Activated naive CD4-positive, alpha-beta T cell treated with anti-CD3 and anti-CD28 coated beads for 36 hours (primary cell): ENCODE data around the gene COMMD1. TPM values are rescaled to one million over a fixed set of nuclear protein-coding genes. Genes with fewer than 3 reads are reported as not detected.

Experiments used
- CTCF ChIA-PET: fragments of 350-600 bp; sonication (Branson Sonifier 250); formaldehyde crosslinking; loops from one replicate; lab custom pipeline; 2021; ENCODE audit warnings: antibody characterized with exemption; lab: Charles Lee
- DNase-seq: peaks from one replicate; pipeline ENCODE4 v3.0.0-alpha.2; 2020
- H3K27ac Mint-ChIP-seq: one replicate; pipeline ENCODE4 v1.8.0; 2021; ENCODE audit warnings: mild to moderate bottlenecking, mixed read lengths
- H3K27me3 Mint-ChIP-seq: one replicate; pipeline ENCODE4 v1.8.0; 2021; ENCODE audit warnings: low read depth, mixed read lengths
- H3K36me3 Mint-ChIP-seq: one replicate; pipeline ENCODE4 v1.8.0; 2021; ENCODE audit warnings: low read depth, mixed read lengths
- H3K4me1 Mint-ChIP-seq: one replicate; pipeline ENCODE4 v1.8.0; 2021; ENCODE audit warnings: low read depth, mixed read lengths
- H3K4me3 Mint-ChIP-seq: one replicate; pipeline ENCODE4 v1.8.0; 2021; ENCODE audit warnings: mild to moderate bottlenecking, moderate library complexity, mixed read lengths
- H3K9me3 Mint-ChIP-seq: one replicate; pipeline ENCODE4 v1.8.0; 2021; ENCODE audit warnings: mixed read lengths
- intact Hi-C: fragments of 100-400 bp; cut with micrococcal nuclease; formaldehyde crosslinking; loops from one replicate; pipeline ENCODE4 v1.15.1; 2023
- total RNA-seq, 2 experiments: library from RNA; stranded (reverse); gene quantifications; one replicate each; pipeline ENCODE4 v1.2.3, GENCODE V29; 2021

COMMD1 gene
- total RNA-seq, 2 experiments from 2014 or later, result 26.9 to 29.5 TPM

- no peak for DNase-seq
- Mint-ChIP-seq H3K36me3 (peaks cover 1% of the 10 kb centered on the region), H3K9me3 (no peaks in the 10 kb centered on the region), H3K4me3 (no peak overlapping the region), H3K27me3 (no peaks in the 10 kb centered on the region), H3K27ac (no peak overlapping the region), H3K4me1 (no peaks in the 10 kb centered on the region)
- CTCF ChIA-PET, result no interaction called here
- intact Hi-C loops, result no loop called here
Observed at GRCh38 chr2:61926531-61927477, 21.3 kb downstream of the COMMD1 start.

GRCh38 chr2:61928826-61929461, 23.5 kb downstream of the COMMD1 start:
- Mint-ChIP-seq H3K9me3 (no peaks in the 10 kb centered on the region), H3K4me3 (no peak overlapping the region), H3K27ac (no peak overlapping the region), H3K4me1 (no peaks in the 10 kb centered on the region), H3K36me3 (peaks cover 1% of the 10 kb centered on the region), H3K27me3 (no peaks in the 10 kb centered on the region)
- CTCF ChIA-PET, result no interaction called here
- intact Hi-C loops, result no loop called here
- DNase-seq, result no peak

- no peak overlapping the region for H3K27ac Mint-ChIP-seq
- no peaks in the 10 kb centered on the region for H3K27me3 Mint-ChIP-seq
- no peak overlapping the region for H3K4me3 Mint-ChIP-seq
- DNase-seq, result no peak
- H3K4me1 Mint-ChIP-seq, result no peaks in the 10 kb centered on the region
- CTCF ChIA-PET, result interaction anchor here (1.0 kb wide), 1 partner anchor 22 kb away, joined by 3 read pairs; no protein-coding TSS in a partner anchor
- intact Hi-C loops, result no loop called here
- peaks cover 2% of the 10 kb centered on the region for H3K36me3 Mint-ChIP-seq
- no peaks in the 10 kb centered on the region for H3K9me3 Mint-ChIP-seq
Observed at GRCh38 chr2:61937098-61937497, 31.6 kb downstream of the COMMD1 start.

GRCh38 chr2:61937886-61938285, 32.4 kb downstream of the COMMD1 start:
- peaks cover 1% of the 10 kb centered on the region for H3K4me1 Mint-ChIP-seq
- no peaks in the 10 kb centered on the region for H3K9me3 Mint-ChIP-seq
- DNase-seq, result no peak
- intact Hi-C loops, result no loop called here
- CTCF ChIA-PET, result interaction anchor here (0.7 kb wide), 1 partner anchor 17 kb away, joined by 3 read pairs; no protein-coding TSS in a partner anchor
- no peak overlapping the region for H3K4me3 Mint-ChIP-seq
- no peak overlapping the region for H3K27ac Mint-ChIP-seq
- peaks cover 1% of the 10 kb centered on the region for H3K36me3 Mint-ChIP-seq
- H3K27me3 Mint-ChIP-seq, result no peaks in the 10 kb centered on the region

GRCh38 chr2:61938511-61938910, 33.0 kb downstream of the COMMD1 start:
- Mint-ChIP-seq H3K9me3 (no peaks in the 10 kb centered on the region), H3K4me3 (no peak overlapping the region), H3K27ac (no peak overlapping the region), H3K4me1 (peaks cover 7% of the 10 kb centered on the region), H3K27me3 (no peaks in the 10 kb centered on the region), H3K36me3 (peaks cover 1% of the 10 kb centered on the region)
- CTCF ChIA-PET, result interaction anchor here (0.7 kb wide), 1 partner anchor 16 kb away, joined by 3 read pairs; no protein-coding TSS in a partner anchor
- intact Hi-C loops, result no loop called here
- DNase-seq, result no peak

- CTCF ChIA-PET, result no interaction called here
- Mint-ChIP-seq H3K36me3 (no peaks in the 10 kb centered on the region), H3K4me3 (no peak overlapping the region), H3K4me1 (peaks cover 7% of the 10 kb centered on the region), H3K27me3 (no peaks in the 10 kb centered on the region), H3K27ac (no peak overlapping the region), H3K9me3 (no peaks in the 10 kb centered on the region)
- intact Hi-C loops, result no loop called here
- DNase-seq, result no peak
Observed at GRCh38 chr2:61943251-61943650, 37.8 kb downstream of the COMMD1 start.

- Mint-ChIP-seq H3K4me1 (peaks cover 7% of the 10 kb centered on the region), H3K27ac (no peak overlapping the region), H3K9me3 (no peaks in the 10 kb centered on the region), H3K36me3 (peaks cover 9% of the 10 kb centered on the region), H3K27me3 (no peaks in the 10 kb centered on the region), H3K4me3 (no peak overlapping the region)
- no peak for DNase-seq
- intact Hi-C loops, result no loop called here
- CTCF ChIA-PET, result no interaction called here
Observed at GRCh38 chr2:61946666-61947065, 41.2 kb downstream of the COMMD1 start.

- Mint-ChIP-seq H3K27ac (peak overlapping the region; percentile 8), H3K4me3 (no peak overlapping the region), H3K36me3 (peaks cover 11% of the 10 kb centered on the region), H3K27me3 (no peaks in the 10 kb centered on the region), H3K4me1 (no peaks in the 10 kb centered on the region), H3K9me3 (peaks cover 2% of the 10 kb centered on the region)
- intact Hi-C loops, result no loop called here
- CTCF ChIA-PET, result interaction anchor here (0.7 to 1.1 kb wide), 2 partner anchors 279 to 1474 kb away, joined by 3 to 4 read pairs; no protein-coding TSS in a partner anchor
- no peak for DNase-seq
Observed at GRCh38 chr2:61948661-61949457, 43.4 kb downstream of the COMMD1 start.

GRCh38 chr2:61949458-61949713, 43.9 kb downstream of the COMMD1 start:
- H3K4me3 Mint-ChIP-seq, result no peak overlapping the region
- H3K27ac Mint-ChIP-seq, result no peak overlapping the region
- H3K27me3 Mint-ChIP-seq, result no peaks in the 10 kb centered on the region
- H3K9me3 Mint-ChIP-seq, result peaks cover 2% of the 10 kb centered on the region
- no peak for DNase-seq
- no peaks in the 10 kb centered on the region for H3K4me1 Mint-ChIP-seq
- peaks cover 11% of the 10 kb centered on the region for H3K36me3 Mint-ChIP-seq
- intact Hi-C loops, result no loop called here
- CTCF ChIA-PET, result no interaction called here

GRCh38 chr2:61949714-61950560, 44.5 kb downstream of the COMMD1 start:
- Mint-ChIP-seq H3K4me1 (no peaks in the 10 kb centered on the region), H3K27ac (no peak overlapping the region), H3K27me3 (no peaks in the 10 kb centered on the region), H3K4me3 (no peak overlapping the region), H3K9me3 (peaks cover 2% of the 10 kb centered on the region), H3K36me3 (peaks cover 11% of the 10 kb centered on the region)
- CTCF ChIA-PET, result no interaction called here
- no peak for DNase-seq
- intact Hi-C loops, result no loop called here

- Mint-ChIP-seq H3K27ac (peak overlapping the region; percentile 14), H3K36me3 (peaks cover 11% of the 10 kb centered on the region), H3K9me3 (peaks cover 2% of the 10 kb centered on the region), H3K4me3 (no peak overlapping the region), H3K27me3 (no peaks in the 10 kb centered on the region), H3K4me1 (no peaks in the 10 kb centered on the region)
- CTCF ChIA-PET, result no interaction called here
- intact Hi-C loops, result no loop called here
- no peak for DNase-seq
Observed at GRCh38 chr2:61950571-61951315, 45.3 kb downstream of the COMMD1 start.
